Activated CD4-positive, CD25-positive, alpha-beta regulatory T cell treated with anti-CD3 and anti-CD28 coated beads, Interleukin-2, amount 50 U/mL, for 16 hours (primary cell): ENCODE results near the gene UBE2Q2.
"Not testable (repeated sequence)": the region's sequence is repeated elsewhere in the genome, so short reads cannot be mapped to it uniquely, and the experiment has no call there.

Experiments
- DNase-seq: peaks from one replicate; pipeline ENCODE4 v3.0.0-alpha.2; 2020; ENCODE audit warnings: low read depth, low spot score

The UBE2Q2 gene

DNA sequence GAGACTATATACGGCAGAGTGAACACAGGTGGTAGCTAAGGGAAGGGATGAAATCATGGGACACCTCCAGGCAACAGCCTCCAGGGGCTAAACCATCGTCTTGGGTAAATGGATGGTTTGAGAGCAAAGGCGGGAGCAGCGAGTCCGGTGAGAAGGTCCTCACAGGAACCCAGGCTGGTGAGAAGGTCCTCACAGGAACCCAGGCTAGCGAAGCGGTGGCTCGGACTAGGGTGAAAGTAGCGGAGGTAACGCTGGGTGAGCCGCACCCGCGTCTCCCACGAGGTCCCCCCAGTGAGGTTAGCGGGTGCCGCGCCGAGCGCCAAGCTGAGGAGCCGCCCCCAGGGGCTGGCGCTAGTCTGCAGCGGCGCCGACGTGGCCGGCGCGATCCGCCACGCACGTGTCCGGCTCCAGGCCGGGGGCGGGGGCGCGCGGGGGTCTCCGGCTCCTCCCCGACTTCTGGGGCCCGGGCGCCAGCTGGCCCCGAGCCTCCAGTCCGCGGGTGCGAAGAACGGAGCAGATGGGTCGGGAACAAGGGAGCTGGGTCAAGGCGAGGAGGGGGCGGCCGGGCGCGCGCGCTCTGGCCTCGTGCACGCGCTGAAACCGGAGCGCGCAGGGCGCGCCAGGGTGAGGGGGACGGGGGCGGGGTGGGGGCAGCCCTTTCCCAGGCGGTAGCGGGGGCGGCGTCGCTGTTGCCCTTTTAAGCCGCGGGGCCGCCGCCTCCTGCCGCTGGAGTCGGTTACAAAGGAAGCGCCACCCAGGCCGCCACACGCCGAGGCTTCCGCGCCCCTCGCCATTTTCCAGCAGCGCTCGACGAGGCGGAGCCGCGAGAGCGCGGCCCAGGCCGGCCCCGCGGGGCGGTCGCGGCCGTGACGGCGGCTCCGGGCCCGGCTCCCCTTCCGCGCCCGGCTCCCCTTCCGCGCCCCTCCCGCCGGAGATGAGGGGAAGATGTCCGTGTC, at the start of gene UBE2Q2:
Gene UBE2Q2, plus strand, starts transcription at position 726 of the 956 bp plus-strand sequence. Its CDS starts 220 bp downstream, at position 946.
- DNase-seq = peak; percentile 30

DNA sequence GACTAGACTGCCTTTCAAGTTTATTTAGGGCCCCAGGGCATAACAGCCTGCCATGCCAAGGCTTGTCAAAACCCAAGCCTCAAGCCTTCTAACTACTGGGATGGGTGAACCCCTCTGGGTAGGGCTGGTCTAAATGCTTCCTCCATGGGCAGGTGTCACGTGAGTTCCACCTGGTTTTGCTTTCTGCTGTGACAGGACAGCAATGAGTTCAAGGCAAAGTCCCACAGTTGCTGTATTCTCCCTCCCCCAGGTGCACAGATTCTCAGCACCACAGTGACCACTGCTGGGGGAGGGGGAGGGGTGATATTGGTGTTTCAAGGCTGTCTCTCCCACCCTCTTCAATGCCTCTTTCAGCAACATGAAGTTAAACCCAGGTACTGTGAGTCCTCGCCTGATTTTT, 46.9 kb upstream of the UBE2Q2 start:
- no peak for DNase-seq

DNA sequence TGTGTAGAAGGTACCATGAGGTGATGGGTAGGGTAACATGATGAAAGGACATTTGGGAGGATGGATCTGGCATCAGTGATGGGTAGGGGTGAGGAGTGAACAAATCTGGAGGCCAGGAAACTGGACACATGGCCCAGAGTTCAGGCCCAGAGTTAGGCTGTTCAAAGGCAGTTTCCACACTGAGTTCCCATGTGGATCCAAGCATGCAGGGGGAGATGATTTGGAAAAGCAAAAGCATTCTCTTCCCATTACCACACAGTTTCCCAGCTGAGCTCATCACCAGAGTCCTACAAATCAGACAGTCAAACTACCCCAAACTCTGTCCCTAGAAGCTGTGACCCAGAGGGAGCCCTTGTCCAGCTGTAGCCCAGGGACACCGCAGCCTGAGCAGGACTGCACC, 46.1 kb upstream of the UBE2Q2 start:
- not testable (repeated sequence) for DNase-seq

GRCh38 chr15:75799190-75799589, 44.1 kb upstream of the UBE2Q2 start:
- no peak for DNase-seq

GRCh38 chr15:75800409-75800808, 42.8 kb upstream of the UBE2Q2 start:
- not testable (repeated sequence) for DNase-seq

- peak; percentile 64 for DNase-seq
Measured at GRCh38 chr15:75801859-75802593, 41.2 kb upstream of the UBE2Q2 start.

- DNase-seq = not testable (repeated sequence)
Measured at GRCh38 chr15:75807486-75807885, 35.8 kb upstream of the UBE2Q2 start.

- DNase-seq = not testable (repeated sequence)
Measured at GRCh38 chr15:75808009-75808408, 35.2 kb upstream of the UBE2Q2 start.

GRCh38 chr15:75808563-75808962, 34.7 kb upstream of the UBE2Q2 start:
- DNase-seq = no peak

DNA sequence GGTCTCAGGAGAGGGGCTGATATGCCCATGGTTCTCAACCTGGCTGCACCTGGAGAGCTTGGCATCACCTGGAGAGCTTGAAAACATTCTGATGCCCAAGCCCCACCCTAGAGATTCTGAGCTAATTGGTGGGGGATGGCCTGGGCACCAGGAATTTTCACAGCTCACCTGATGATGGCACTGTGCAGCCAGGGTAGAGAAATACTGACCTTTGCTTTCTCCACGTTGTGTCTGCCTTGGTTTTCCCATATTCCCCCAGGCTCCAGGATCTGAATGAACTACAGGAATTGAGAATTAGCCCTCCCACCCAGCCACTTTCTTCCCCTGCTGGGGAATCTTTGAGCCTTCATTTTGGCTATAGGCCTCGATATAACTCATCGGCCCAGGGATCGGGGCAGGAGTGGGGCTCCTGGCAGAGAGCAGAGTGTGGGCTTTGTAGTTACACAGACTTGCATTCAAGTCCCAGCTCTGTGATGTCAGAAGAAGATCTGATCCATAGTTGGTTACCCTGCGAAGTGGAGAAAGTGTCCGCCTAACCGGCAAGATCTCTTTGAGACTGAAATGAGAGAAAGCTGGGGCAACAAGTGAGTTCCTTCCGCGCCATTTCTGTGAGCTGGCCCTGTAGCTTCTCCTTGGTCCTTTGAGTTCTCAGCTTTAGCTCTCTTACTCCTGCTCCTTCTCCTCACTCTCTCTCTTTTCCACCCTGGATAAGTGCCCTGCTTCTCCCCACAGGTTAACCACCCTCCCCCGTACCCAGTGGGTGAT, 33.1 kb upstream of the UBE2Q2 start:
- no peak for DNase-seq

- no peak for DNase-seq
Measured at GRCh38 chr15:75810874-75811498, 32.3 kb upstream of the UBE2Q2 start.

DNA sequence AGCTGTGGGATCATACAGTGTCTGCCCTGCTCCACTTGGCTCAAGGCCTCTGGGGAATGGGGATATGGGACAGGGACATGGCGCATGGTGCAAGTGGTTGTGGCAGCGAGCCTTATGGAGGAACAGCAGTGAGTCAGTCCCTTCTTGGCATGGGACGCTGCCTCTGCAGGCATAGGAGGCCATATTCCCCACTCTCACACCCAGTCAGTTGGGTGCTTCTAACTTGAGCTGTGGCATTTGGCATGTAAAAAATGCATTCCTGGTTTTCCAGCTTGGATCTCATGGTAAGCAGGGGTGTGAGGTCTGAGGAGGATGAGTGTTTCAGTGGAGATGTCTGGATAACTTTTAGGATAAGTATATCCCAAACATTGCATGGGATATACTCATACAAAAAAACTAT, 31.6 kb upstream of the UBE2Q2 start:
- no peak for DNase-seq

DNA sequence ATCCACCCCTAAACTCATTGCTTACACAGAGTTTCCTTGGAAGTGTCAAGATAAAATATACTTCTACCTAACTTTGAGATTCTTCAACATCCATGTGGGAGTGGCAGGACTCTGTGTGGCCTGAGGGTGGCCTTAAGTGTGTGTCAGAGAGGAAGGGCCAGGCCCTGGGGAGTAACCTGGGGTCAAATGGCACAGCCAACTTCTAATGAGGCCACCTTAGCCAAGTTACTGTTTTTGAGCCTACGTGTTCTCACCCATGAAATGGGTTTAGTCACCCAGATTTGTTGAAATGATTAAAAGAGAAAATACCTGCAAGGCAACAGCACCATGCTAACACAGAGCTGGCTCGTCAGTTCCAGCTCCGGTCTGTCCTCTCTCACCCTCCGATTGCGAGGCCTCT, 28.5 kb upstream of the UBE2Q2 start:
- DNase-seq = no peak

GRCh38 chr15:75815811-75816719, 27.2 kb upstream of the UBE2Q2 start:
- DNase-seq = no peak

- DNase-seq = no peak
Measured at GRCh38 chr15:75817138-75817935, 25.9 kb upstream of the UBE2Q2 start.

- no peak for DNase-seq
Measured at GRCh38 chr15:75820206-75820605, 23.0 kb upstream of the UBE2Q2 start.

DNA sequence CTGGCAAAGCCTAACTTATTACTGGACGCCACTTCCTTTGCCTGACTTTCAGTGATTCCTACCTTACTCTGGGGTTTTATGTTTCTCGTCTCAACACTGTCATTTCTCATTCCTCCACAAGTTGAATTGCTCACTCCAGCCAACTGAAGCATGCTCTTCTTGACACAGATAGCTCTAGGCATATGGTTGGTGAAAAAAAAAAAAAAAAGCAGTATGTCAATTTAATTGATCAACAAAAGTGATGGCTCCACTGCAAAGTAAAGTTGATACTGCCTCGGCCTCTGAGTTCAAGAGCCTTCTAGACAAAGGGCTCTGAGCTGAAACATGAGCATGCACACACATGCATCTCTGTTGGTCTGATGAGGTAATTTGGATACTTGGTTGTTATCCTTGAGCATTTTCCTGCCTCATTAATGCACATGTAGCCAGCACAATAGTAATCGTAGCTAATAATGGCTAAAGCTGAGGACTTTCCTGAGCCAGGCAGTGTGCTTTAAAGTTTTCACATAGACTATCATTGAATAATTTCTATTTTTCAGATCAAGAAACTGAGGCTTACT, 21.4 kb upstream of the UBE2Q2 start:
- no peak for DNase-seq

- DNase-seq = no peak
Measured at GRCh38 chr15:75822685-75823278, 20.5 kb upstream of the UBE2Q2 start.
